Parathyroid adenoma (tissue), 2 donors: Measurements from ENCODE around the gene ZACN.

ENCODE experiments used
- H2AFZ ChIP-seq: fragments of 300-600 bp; sonication (generic); one replicate; pipeline ENCODE4 v1.7.0; 2017; ENCODE audit warnings: antibody characterized with exemption, mild to moderate bottlenecking
- H3K27ac ChIP-seq: fragments of 300-600 bp; sonication (generic); one replicate; pipeline ENCODE4 v1.7.0; 2017
- H3K27me3 ChIP-seq: fragments of 300-600 bp; sonication (generic); one replicate; pipeline ENCODE4 v1.7.0; 2017; ENCODE audit warnings: low read length; ENCODE audit not compliant: control insufficient read depth, insufficient read depth
- H3K36me3 ChIP-seq: fragments of 300-600 bp; sonication (generic); one replicate; pipeline ENCODE4 v1.7.0; 2017; ENCODE audit warnings: low read length; ENCODE audit not compliant: control insufficient read depth, insufficient read depth
- H3K4me1 ChIP-seq: fragments of 300-600 bp; sonication (generic); one replicate; pipeline ENCODE4 v1.7.0; 2017; ENCODE audit warnings: control low read depth
- H3K4me2 ChIP-seq: fragments of 300-600 bp; sonication (generic); one replicate; pipeline ENCODE4 v1.7.0; 2017; ENCODE audit warnings: low read length
- H3K4me3 ChIP-seq: fragments of 300-600 bp; sonication (generic); one replicate; pipeline ENCODE4 v1.7.0; 2017; ENCODE audit warnings: low read depth, low read length
- H3K79me2 ChIP-seq: fragments of 300-600 bp; sonication (generic); one replicate; pipeline ENCODE4 v1.7.0; 2017; ENCODE audit warnings: control low read depth
- H3K9ac ChIP-seq: fragments of 300-600 bp; sonication (generic); one replicate; pipeline ENCODE4 v1.7.0; 2017; ENCODE audit warnings: mild to moderate bottlenecking
- H3K9me3 ChIP-seq: fragments of 300-600 bp; sonication (generic); one replicate; pipeline ENCODE4 v1.7.0; 2017; ENCODE audit warnings: low read length; ENCODE audit not compliant: control insufficient read depth
- TF ChIP-seq, protein P1 (sequence below): fragments of 300-600 bp; sonication (generic); IDR thresholded peaks from one replicate; pipeline ENCODE4 v1.7.0; 2017; ENCODE audit warnings: antibody characterized with exemption, mild to moderate bottlenecking
- donor health status: primary hyperparathyroidism.

The ZACN gene

DNA sequence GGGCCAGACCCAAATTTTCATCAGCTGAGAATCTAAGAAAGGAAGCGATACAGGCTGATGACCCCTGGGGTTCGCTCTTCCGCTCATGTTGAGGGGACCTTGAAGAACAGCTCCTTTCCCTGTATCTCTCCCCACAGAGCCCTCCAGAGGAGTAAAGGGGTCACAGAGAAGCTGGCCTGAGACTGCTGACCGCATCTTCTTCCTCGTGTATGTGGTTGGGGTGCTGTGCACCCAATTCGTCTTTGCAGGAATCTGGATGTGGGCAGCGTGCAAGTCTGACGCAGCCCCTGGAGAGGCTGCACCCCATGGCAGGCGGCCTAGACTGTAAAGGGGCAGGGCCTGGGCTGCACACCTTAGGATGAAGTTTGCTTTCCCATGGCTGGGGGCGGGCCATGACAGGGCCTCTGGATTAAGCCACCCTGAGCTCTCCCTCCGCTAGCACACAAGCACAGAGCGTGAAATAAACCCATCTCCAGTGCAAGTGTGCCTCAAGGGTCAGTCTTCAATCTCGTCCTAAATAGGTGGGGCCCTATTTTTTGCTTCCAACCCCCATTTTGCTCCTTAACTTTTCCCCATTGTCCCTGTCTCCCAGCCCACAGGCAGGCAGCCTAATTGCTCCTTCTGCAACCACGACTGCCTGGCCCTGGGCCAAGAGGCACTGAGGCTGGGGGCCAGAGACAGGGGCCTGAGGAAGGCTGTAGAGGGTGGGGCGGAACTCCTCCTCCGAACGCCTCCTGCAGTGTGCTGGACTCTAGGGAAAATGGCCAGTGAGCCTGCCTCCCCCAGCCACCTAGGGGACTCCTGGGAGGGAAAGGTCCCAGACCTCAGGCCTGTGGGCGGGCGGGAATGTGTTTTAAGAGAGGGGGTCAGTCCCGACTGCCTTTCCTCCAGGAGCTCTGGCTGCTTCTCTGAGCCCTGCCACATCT, 3.6 kb downstream of the ZACN start:
- Histone ChIP-seq H3K4me2 (no peak overlapping the region), H3K9me3 (no peaks in the 10 kb centered on the region), H3K36me3 (no peaks in the 10 kb centered on the region), H3K27me3 (no peaks in the 10 kb centered on the region), H3K9ac (no peak overlapping the region), H3K4me1 (peaks cover 21% of the 10 kb centered on the region), H2AFZ (no peak overlapping the region), H3K79me2 (no peaks in the 10 kb centered on the region), H3K4me3 (no peak overlapping the region), H3K27ac (no peak overlapping the region)
- TF ChIP-seq, protein P1, sequence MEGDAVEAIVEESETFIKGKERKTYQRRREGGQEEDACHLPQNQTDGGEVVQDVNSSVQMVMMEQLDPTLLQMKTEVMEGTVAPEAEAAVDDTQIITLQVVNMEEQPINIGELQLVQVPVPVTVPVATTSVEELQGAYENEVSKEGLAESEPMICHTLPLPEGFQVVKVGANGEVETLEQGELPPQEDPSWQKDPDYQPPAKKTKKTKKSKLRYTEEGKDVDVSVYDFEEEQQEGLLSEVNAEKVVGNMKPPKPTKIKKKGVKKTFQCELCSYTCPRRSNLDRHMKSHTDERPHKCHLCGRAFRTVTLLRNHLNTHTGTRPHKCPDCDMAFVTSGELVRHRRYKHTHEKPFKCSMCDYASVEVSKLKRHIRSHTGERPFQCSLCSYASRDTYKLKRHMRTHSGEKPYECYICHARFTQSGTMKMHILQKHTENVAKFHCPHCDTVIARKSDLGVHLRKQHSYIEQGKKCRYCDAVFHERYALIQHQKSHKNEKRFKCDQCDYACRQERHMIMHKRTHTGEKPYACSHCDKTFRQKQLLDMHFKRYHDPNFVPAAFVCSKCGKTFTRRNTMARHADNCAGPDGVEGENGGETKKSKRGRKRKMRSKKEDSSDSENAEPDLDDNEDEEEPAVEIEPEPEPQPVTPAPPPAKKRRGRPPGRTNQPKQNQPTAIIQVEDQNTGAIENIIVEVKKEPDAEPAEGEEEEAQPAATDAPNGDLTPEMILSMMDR: no peak

DNA sequence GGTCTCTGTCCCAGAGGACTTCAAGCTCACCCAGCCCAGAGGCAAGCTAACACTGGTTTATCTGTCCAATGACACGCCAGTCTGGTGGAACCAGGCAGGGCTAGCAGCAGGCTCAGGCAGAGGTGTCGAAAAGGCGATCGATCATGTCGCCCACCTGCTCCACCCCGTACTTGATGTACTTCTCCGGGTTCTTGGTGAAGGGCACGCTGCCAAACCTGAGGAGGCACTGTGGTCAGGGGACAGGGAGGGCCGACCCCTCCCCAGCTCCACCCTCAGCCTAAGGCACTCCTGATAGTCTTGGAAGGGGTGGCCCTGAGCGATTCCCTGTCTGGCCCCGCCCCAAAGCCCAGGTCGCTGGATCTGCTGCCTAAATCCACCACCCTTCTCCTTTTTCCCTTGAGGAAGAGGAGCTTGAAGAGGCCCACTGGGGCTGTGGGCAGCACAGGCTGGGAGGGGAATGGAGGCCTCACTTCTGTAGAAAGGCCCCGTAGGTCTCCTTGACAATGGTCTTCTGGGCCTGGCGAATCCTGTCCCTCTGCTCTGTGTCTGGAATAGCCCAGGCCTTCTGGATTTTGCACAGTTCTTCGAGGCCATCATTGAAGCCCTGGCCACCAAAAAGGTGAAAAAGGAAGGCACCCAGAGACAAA, 4.7 kb downstream of the ZACN start:
- Histone ChIP-seq H3K9ac (no peak overlapping the region), H3K9me3 (no peaks in the 10 kb centered on the region), H3K79me2 (no peaks in the 10 kb centered on the region), H3K36me3 (no peaks in the 10 kb centered on the region), H3K27ac (no peak overlapping the region), H3K4me2 (no peak overlapping the region), H3K4me1 (peaks cover 21% of the 10 kb centered on the region), H3K4me3 (no peak overlapping the region), H2AFZ (no peak overlapping the region), H3K27me3 (no peaks in the 10 kb centered on the region)
- TF ChIP-seq, protein P1: no peak

DNA sequence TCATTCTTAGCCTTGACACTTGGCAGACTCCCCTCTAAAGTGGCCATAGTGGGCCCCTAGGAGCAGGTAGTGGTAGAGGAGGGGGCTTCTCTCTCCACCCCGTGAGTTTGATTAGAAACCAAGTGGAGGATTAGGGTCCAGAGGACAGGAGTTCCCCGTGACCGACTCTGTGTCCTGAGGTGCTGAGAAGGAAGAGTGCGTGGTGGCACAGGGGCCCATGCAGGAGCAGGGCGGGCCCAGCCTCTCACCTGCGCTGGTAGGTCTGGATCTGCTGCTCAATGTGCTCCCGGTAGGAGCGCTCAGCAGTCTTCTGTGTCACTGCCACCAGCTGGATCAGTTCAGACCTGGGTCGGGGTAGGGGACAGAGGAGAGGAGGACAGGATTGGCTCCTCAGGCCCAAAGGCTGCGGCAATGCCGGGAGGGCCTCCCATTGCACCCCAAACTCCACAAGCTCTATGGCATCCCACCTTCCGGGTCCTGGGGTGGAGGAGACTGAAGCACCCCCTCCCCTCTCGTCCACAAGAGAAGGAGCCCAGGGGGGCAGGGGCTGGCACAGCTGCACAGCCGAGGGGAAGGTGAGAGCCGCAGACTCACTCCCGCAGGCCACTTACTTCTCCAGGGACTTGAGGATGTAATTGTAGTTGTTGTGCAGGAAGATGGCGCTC, 6.2 kb downstream of the ZACN start:
- Histone ChIP-seq H2AFZ (no peak overlapping the region), H3K27ac (no peak overlapping the region), H3K27me3 (no peaks in the 10 kb centered on the region), H3K4me2 (no peak overlapping the region), H3K4me1 (peaks cover 6% of the 10 kb centered on the region), H3K36me3 (no peaks in the 10 kb centered on the region), H3K9ac (no peak overlapping the region), H3K4me3 (no peak overlapping the region), H3K9me3 (no peaks in the 10 kb centered on the region), H3K79me2 (no peaks in the 10 kb centered on the region)
- TF ChIP-seq, protein P1: no peak

DNA sequence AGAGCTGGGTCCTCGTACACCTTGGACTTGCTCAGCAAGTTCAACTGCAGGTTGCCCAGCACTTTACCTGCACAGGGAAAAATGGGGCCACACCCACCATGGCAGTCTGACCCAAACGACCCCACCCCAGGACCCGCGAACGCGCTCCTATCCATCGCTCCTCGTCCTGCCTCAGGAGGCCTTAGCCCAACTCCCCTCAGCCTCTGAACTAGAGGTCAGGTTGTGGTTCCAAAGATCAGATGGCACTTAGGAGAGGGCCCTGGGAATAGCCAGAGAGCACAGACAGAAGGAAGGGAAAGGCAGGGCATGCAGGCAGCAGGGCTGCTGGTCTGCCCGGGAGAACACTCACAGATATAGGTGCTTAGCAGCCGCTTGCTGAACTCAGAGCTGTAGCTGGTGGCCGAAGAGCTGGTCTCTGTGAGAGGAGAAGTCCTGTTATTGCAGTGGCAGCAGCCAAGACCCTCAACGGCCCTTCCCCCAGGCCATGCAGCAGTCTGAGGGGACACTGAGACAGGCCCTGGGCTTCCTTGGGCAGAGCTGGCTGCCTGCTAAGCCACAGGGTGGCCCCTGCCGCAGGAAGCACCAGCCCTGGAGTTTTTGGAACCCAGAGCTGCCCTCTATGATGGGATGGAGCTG, 6.9 kb downstream of the ZACN start:
- no peaks in the 10 kb centered on the region for H3K9me3 ChIP-seq
- H3K79me2 ChIP-seq: no peaks in the 10 kb centered on the region
- no peaks in the 10 kb centered on the region for H3K27me3 ChIP-seq
- no peak overlapping the region for H3K27ac ChIP-seq
- TF ChIP-seq, protein P1: no peak
- H3K4me1 ChIP-seq: no peaks in the 10 kb centered on the region
- no peaks in the 10 kb centered on the region for H3K36me3 ChIP-seq
- H2AFZ ChIP-seq: no peak overlapping the region
- H3K4me3 ChIP-seq: no peak overlapping the region
- H3K4me2 ChIP-seq: no peak overlapping the region
- no peak overlapping the region for H3K9ac ChIP-seq
